HL-60 (cell line): ENCODE measurements around the gene FBXO38.

Experiments used
- CTCF ChIP-seq: IDR thresholded peaks from one replicate; pipeline ENCODE4 v1.5.1; 2011; ENCODE audit warnings: low read length, control low read depth, inconsistent platforms; ENCODE audit not compliant: insufficient read depth
- GABPA ChIP-seq: IDR thresholded peaks from 2 replicates; pipeline ENCODE4 v1.6.1; 2012; ENCODE audit warnings: low read depth
- POLR2AphosphoS5 ChIP-seq: IDR thresholded peaks from 2 replicates; pipeline ENCODE4 v1.6.1; 2012; ENCODE audit warnings: low read depth
- REST ChIP-seq: IDR thresholded peaks from 2 replicates; pipeline ENCODE4 v1.6.1; 2012; ENCODE audit warnings: low read depth; ENCODE audit not compliant: insufficient replicate concordance
- SPI1 ChIP-seq: IDR thresholded peaks from 2 replicates; pipeline ENCODE4 v1.6.1; 2012; ENCODE audit warnings: low read depth, mild to moderate bottlenecking, borderline replicate concordance

GRCh38 chr5:148474025-148474511, 90.3 kb downstream of the FBXO38 start:
- TF ChIP-seq POLR2AphosphoS5 (no peak), CTCF (no peak), REST (no peak), GABPA (no peak), SPI1 (no peak)
